Activated naive CD4-positive, alpha-beta T cell treated with anti-CD3 and anti-CD28 coated beads, Interleukin-2, amount 50 U/mL, for 72 hours (primary cell): ENCODE results near the gene GOLGA7B. TPM values are rescaled to one million over a fixed set of nuclear protein-coding genes. Genes with fewer than 3 reads are reported as not detected.
A peak's percentile ranks its signal among the peaks of the same experiment; 100 is the strongest.

ENCODE experiments used
- ATAC-seq, 2 donors: fragments of 150-1000 bp; cut with Tn5 transposase; 2 replicates each; pipeline ENCODE4 v1.10.0; 2021; ENCODE audit warnings: mild to moderate bottlenecking in 2 of 2, moderate library complexity in 2 of 2
- DNase-seq, 2 donors: peaks; one replicate each; pipeline ENCODE4 v3.0.0; 2021 to 2022; ENCODE audit warnings: low spot score in 2 of 2
- H3K27ac Mint-ChIP-seq, 2 donors: one replicate each; pipeline ENCODE4 v1.8.0; 2022; ENCODE audit warnings: mild to moderate bottlenecking in 2 of 2, mixed read lengths in 2 of 2
- H3K36me3 Mint-ChIP-seq, 2 donors: one replicate each; pipeline ENCODE4 v1.8.0; 2022; ENCODE audit warnings: mixed read lengths in 2 of 2
- H3K9me3 Mint-ChIP-seq, 2 donors: one replicate each; pipeline ENCODE4 v1.8.0; 2022; ENCODE audit warnings: mixed read lengths in 2 of 2
- total RNA-seq, 2 donors: library from RNA; stranded (reverse); gene quantifications; one replicate each; pipeline ENCODE4 v1.2.3, GENCODE V29; 2022

Gene GOLGA7B
- total RNA-seq, 2 donors from 2014 or later: 0.41 to 0.88 TPM

DNA sequence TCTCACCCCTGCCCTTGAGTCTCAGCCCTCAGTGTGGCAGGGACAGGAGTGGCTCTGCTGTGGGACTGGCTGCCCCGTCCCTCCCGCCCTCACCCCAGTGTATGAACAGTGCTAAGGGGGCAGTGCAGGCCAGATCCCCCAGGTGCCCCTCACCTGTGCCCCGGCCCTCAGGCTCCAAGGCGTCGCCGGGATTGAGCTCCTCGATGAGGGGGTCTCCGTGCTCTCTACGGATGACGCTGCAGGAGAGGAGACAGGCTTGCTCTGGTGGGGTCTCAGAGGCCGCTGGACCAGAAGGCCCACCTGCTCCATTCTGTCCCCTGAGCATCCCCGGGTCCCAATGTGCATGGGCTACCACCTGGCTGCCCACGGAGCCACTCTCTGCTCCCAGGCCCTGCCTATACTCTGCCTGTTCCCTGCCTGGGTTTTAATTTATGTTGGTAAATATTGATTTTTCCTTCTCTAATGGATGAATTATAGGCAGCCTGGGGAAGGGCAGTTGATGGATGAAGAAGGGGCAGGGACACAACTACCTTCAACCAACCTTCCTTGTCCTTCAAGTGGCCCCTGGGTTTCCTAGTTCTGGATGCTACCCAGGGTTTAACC lies 47.2 kb downstream of the GOLGA7B start:
- ATAC-seq (no peak), DNase-seq (no peak)
- Mint-ChIP-seq H3K27ac (no peak overlapping the region), H3K9me3 (no peaks in the 10 kb centered on the region), H3K36me3 (no peaks in the 10 kb centered on the region)

DNA sequence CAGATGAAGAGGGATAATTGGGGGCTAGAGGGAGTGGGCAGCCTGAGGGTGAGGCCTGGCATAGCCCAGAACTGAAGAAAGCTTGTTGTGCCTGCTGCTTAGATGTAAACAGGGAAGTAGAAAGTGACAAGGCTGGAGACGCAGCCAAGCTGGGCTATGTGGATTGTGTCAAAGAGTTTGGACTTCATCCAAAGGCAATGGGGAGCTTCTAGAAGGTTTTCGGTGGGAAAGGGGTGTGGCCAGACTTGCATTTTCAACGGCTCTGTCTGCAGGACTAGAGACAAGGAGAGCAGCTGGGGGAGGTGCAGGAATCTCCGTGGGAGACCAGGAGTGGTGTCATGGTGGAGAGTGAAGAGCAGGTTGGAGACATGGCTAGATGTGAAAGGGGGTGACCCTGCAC lies 48.8 kb downstream of the GOLGA7B start:
- no peak overlapping the region for H3K27ac Mint-ChIP-seq
- no peaks in the 10 kb centered on the region for H3K36me3 Mint-ChIP-seq
- no peak for ATAC-seq
- DNase-seq: no peak
- no peaks in the 10 kb centered on the region for H3K9me3 Mint-ChIP-seq

DNA sequence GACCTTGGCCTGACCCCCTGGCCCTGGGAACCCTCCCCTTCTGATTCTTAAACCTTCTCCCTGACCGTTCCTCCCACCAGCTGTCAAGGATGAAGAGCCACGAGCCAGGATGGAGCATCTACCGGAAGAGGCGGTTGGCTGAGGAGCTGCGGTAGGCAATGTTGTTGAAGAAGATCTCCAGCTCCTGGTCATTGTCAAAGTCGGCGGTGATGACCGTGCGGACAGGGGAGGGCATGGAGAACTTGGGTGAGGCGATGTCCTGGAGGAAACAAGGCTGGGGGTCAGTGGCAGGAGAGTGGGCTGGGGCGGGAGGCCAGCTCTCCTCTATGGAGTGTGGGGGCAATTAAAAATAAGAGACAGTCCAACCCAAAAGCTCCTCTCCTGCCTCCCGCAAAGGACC lies 51.7 kb downstream of the GOLGA7B start:
- Mint-ChIP-seq H3K9me3 (no peaks in the 10 kb centered on the region), H3K27ac (no peak overlapping the region)
- ATAC-seq: no peak

GRCh38 chr10:97903128-97904017 lies 53.7 kb downstream of the GOLGA7B start:
- Mint-ChIP-seq H3K9me3 (no peaks in the 10 kb centered on the region), H3K36me3 (no peaks in the 10 kb centered on the region), H3K27ac (no peak overlapping the region)
- DNase-seq (no peak), ATAC-seq (no peak)

More for the DNA sequence above, 51.7 kb downstream of the GOLGA7B start:
- no peaks in the 10 kb centered on the region for H3K36me3 Mint-ChIP-seq
- no peak for DNase-seq

- Mint-ChIP-seq H3K9me3 (no peaks in the 10 kb centered on the region), H3K36me3 (no peaks in the 10 kb centered on the region), H3K27ac (no peak overlapping the region)
- DNase-seq: no peak
- no peak for ATAC-seq
Measured at GRCh38 chr10:97904018-97904381, 54.4 kb downstream of the GOLGA7B start.

- ATAC-seq (no peak), DNase-seq (no peak)
- no peaks in the 10 kb centered on the region for H3K36me3 Mint-ChIP-seq
- H3K9me3 Mint-ChIP-seq: no peaks in the 10 kb centered on the region
- H3K27ac Mint-ChIP-seq: no peak overlapping the region
Measured at GRCh38 chr10:97904576-97904975, 54.9 kb downstream of the GOLGA7B start.

GRCh38 chr10:97905276-97905675 lies 55.6 kb downstream of the GOLGA7B start:
- Mint-ChIP-seq H3K36me3 (no peaks in the 10 kb centered on the region), H3K9me3 (no peaks in the 10 kb centered on the region), H3K27ac (peak overlapping the region; percentile 4 to 50)
- DNase-seq: no peak
- ATAC-seq: no peak

DNA sequence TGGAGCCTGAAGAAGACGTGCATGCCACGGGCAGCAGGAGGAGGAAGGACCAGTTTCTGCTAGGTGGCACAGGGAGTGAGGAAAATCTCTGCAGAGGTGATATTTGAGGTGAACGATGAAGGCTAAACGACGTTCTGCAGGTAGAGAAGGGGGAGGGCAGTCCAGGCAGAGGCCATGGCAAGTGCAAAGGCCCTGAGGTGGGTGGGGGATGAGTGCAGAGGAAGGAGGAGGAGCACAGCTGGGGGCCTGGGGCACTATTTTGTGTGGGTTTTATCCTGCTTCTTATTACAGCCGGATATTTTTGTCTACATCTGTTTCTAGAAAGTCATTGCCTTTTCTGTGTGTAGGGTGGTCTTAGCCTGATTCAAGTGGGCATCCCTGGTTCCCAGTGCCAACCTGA lies 57.6 kb downstream of the GOLGA7B start:
- Mint-ChIP-seq H3K36me3 (no peaks in the 10 kb centered on the region), H3K9me3 (no peaks in the 10 kb centered on the region), H3K27ac (no peak overlapping the region)
- DNase-seq (no peak), ATAC-seq (no peak)

- H3K9me3 Mint-ChIP-seq: no peaks in the 10 kb centered on the region
Measured at GRCh38 chr10:97907830-97908229, 58.2 kb downstream of the GOLGA7B start.

DNA sequence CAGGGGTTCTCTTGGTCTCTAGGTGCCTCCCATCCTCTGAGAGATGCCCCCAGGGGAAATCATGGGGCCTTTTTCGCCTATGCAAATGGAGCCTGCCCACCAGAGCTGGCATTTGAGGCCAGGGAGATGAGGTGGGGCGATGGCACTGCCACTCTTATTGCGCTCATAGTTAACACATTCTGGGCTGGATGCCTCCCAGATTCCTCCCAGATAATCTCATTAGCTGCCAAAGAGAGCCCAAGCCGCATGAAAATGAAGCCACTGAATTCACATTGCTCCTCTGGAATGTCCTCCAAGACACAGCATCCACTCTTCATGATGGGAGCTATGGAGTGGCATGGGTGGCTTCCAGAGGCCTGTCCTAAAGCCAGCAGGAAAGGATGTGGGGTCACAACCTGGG lies 61.0 kb downstream of the GOLGA7B start:
- Mint-ChIP-seq H3K27ac (no peak overlapping the region), H3K9me3 (no peaks in the 10 kb centered on the region), H3K36me3 (no peaks in the 10 kb centered on the region)
- DNase-seq: no peak
- ATAC-seq: no peak

More at GRCh38 chr10:97907830-97908229, 58.2 kb downstream of the GOLGA7B start:
- DNase-seq (no peak), ATAC-seq (no peak)
- Mint-ChIP-seq H3K36me3 (no peaks in the 10 kb centered on the region), H3K27ac (no peak overlapping the region)

DNA sequence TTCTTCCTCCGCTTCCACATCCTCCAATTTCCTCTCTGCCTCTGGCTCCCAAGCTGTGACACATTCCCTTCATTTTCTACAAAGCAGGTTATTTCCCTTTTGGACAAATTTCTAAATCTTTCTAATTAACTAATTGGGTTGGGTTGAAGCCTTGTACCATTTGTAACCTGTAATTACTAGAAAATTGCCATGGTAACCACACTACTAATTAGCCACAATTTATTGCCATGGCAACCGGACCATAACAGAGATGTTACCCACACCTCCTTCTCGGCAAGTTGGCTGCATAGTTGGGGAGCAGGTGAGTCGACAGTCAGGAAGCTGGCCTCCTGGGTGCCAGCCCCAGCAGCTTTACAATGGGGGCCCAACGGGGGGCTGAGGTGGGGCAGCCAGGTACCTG lies 61.6 kb downstream of the GOLGA7B start:
- no peaks in the 10 kb centered on the region for H3K9me3 Mint-ChIP-seq
- no peak overlapping the region for H3K27ac Mint-ChIP-seq
- no peaks in the 10 kb centered on the region for H3K36me3 Mint-ChIP-seq
- ATAC-seq: no peak
- no peak for DNase-seq

- no peak for ATAC-seq
- no peak for DNase-seq
- no peaks in the 10 kb centered on the region for H3K9me3 Mint-ChIP-seq
- H3K36me3 Mint-ChIP-seq: no peaks in the 10 kb centered on the region
- H3K27ac Mint-ChIP-seq: no peak overlapping the region
Measured at GRCh38 chr10:97913193-97913592, 63.5 kb downstream of the GOLGA7B start.

DNA sequence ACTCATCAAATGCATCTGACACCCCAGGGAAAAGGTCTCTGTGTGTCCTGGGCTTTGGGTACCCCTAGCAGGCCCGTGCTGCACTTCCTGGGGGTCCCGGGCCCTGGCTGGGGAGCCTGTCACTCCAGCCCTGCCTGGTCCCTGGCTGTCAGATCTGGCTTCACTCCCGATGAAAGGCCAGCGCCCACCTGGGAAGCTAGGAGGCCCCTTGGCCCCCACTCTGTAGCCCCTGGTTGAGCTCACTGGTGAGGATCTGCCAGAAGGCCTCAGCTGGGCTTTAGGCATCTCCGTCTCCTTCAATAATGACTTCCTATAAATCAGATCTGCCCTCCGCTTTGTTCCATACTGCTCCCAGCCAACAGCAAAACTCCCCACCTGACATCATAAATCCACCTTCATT lies 64.0 kb downstream of the GOLGA7B start:
- DNase-seq (no peak), ATAC-seq (no peak)
- Mint-ChIP-seq H3K27ac (no peak overlapping the region), H3K9me3 (no peaks in the 10 kb centered on the region), H3K36me3 (no peaks in the 10 kb centered on the region)

DNA sequence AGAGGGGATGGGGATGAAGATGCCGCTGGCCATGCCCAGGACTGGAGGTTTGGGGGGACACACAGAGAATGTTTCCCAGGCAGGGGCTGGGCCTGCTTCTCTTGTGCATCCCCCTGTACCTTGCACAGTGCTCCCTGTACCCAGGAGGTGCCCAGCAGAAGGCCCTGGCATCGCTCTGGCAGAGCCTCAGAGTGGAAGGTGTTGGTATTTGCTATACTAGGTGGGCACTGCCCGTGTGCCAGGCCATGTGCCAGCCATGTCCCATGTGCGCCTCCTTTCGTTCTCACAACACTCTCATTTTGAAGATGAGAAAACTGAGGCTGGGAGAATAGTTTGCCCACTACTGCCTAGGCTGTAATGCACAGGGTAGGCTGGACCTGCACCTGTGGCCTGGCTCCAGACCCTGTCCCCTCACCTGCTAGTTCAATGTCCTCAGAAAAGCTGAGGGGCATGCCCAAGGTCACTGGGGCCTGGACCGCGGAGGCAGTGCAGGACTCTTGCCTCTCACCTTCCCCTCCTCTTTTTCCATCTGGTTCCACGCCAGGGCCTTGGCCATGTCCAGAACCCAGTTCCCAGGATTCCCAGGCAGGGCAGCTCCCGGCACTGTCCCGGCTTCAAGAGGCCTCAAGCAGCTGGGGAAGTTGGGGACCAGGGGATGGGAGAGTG lies 64.7 kb downstream of the GOLGA7B start:
- no peak overlapping the region for H3K27ac Mint-ChIP-seq
- peak in 1 of 2 donors; percentile 5 for DNase-seq
- no peaks in the 10 kb centered on the region for H3K9me3 Mint-ChIP-seq
- ATAC-seq: peak; percentile 17 to 26
- H3K36me3 Mint-ChIP-seq: no peaks in the 10 kb centered on the region

GRCh38 chr10:97914837-97915211 lies 65.2 kb downstream of the GOLGA7B start:
- Mint-ChIP-seq H3K27ac (no peak overlapping the region), H3K9me3 (no peaks in the 10 kb centered on the region), H3K36me3 (no peaks in the 10 kb centered on the region)
- ATAC-seq: peak; percentile 86 to 93
- peak; percentile 61 to 84 for DNase-seq

- DNase-seq: no peak
- Mint-ChIP-seq H3K27ac (peak overlapping the region in 1 of 2 donors; percentile 5), H3K36me3 (no peaks in the 10 kb centered on the region), H3K9me3 (no peaks in the 10 kb centered on the region)
- no peak for ATAC-seq
Measured at GRCh38 chr10:97915346-97916131, 65.9 kb downstream of the GOLGA7B start.

GRCh38 chr10:97916586-97916985 lies 66.9 kb downstream of the GOLGA7B start:
- no peaks in the 10 kb centered on the region for H3K36me3 Mint-ChIP-seq
- H3K9me3 Mint-ChIP-seq: no peaks in the 10 kb centered on the region
- H3K27ac Mint-ChIP-seq: no peak overlapping the region
- no peak for ATAC-seq
- DNase-seq: no peak
